HS-5 (cell line): ENCODE results near the gene MPP3.

Source experiments
- DNase-seq: peaks from one replicate; pipeline ENCODE4 v3.0.0-alpha.2; 2012; ENCODE audit warnings: low read depth

Gene MPP3

DNA sequence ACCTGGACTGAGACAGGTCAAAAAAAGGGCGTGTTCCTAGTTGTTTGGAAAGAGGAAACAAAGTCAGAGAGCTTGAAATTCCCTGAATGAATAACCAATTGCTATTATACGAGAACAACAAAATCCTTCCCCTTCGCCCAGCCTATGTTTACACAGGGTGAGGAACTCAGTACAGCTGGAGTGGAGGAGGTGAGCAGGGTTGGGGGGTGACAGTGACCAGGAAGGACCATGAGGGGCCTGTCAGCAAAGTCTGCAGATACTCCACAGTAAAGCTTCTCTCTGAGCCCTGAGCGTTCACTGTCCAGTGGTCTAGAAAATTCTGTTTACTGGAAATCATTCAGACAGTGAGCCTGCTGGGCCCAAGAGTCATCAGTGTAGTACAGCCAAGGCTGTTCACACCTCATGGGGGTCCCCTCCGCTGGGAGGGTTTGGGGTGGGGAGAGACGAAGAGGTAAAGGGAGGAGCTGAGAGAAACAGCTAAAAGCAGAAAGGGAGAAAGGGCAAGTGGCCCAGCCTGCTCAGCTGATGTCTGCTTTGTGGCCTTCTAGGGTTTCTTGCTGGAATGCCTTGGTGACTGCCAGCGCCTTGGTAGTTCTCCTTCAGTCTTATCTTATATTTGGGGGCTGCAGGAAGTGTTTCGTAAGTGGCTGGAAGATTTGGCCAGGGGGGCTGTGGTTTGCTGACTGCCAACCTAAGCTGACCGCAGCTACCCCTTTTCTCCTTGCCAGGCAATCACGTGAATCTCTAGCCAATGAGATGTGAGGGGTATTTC is 59.9 kb downstream of the MPP3 start:
- DNase-seq, result no peak

GRCh38 chr17:43771463-43771862 is 61.5 kb downstream of the MPP3 start:
- no peak for DNase-seq

DNA sequence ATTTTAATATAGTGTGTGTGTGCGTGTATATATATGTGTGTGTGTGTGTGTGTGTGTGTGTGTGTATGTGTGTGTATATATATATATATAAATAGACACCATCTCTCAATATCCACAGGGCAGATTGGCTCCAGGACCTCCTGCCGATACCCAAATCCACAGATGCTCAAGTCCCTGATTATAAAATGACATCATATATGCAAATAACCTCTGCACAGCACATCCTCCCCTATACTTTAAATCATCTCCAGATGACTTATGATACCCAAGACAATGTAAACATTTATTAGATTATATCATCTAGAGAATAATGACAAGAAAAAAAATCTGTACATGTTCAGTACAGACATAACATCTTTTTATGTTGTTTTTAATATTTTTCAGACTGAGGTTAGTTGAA is 62.0 kb downstream of the MPP3 start:
- DNase-seq, result no peak

DNA sequence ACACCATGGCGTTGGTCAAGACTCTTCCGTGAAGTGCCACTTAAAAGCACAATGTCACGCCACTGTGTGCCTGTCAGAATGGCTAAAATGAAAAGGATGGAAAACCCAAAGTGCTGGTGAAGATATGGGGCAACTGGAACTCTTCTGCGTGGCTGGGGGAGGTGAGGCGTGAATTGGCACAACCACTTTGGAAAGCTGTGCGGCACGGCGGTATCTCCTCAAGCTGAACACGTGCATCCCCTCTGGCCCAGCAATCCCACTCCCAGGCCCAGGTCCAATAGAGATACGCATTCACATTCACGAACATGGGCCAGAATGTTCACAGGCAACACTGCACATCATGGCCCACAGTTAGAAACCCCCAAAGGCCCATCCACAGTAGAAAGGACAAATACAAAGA is 63.1 kb downstream of the MPP3 start:
- no peak for DNase-seq

GRCh38 chr17:43769426-43769825 is 63.5 kb downstream of the MPP3 start:
- no peak for DNase-seq

GRCh38 chr17:43768943-43769342 is 64.0 kb downstream of the MPP3 start:
- no peak for DNase-seq

DNA sequence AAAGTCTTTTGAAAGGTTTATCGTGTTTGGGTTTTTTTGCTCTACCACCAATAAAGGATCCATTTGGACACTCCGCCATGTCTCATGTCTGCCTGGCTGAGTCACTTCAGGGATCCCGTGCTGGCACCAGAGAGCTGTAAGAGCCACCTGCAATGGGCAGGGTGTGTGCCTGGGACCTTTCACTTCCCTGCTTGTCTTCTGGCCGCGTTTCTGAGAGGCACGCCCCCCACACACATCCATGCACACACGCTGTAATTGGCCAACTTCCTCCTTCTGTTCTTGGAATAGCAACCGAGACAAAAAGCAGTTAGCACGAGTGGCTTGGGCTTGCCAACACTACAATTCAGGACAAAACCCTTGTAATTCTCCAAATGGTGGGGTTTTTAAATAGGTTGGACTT is 64.6 kb downstream of the MPP3 start:
- DNase-seq, result no peak

- no peak for DNase-seq
Measured at GRCh38 chr17:43767713-43768059, 65.3 kb downstream of the MPP3 start.

DNA sequence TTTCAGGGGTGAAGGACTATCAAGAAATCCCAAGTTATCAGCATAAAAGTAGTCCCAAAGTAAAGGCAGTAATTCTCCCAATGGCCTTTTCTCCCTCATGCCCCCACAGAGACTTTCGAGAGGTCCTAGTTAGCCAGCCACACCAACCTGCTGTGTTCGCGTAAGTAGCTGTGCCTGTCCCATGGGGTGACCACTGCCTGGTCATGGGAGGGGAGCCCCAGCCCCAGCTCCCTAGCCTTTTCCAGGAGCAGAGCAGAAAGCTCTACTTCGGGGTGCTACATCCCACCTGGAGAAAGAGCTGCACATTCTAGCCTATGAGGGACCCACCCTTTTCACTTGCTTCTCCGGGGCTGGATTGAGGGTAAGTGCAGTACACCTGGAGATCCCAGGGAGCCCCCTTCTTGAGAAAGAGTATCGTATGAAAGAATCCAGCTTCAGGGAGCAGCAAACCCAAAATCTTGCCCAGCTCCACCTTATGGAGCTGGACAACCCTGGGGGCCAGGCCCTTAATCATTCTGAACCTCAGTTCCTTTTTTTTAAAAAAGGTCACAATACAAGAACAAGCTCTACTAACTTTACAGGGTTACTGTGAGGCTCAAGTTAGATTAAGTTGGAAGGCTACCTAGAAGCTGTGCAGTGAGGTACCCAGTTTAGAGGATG is 65.8 kb downstream of the MPP3 start:
- no peak for DNase-seq

DNA sequence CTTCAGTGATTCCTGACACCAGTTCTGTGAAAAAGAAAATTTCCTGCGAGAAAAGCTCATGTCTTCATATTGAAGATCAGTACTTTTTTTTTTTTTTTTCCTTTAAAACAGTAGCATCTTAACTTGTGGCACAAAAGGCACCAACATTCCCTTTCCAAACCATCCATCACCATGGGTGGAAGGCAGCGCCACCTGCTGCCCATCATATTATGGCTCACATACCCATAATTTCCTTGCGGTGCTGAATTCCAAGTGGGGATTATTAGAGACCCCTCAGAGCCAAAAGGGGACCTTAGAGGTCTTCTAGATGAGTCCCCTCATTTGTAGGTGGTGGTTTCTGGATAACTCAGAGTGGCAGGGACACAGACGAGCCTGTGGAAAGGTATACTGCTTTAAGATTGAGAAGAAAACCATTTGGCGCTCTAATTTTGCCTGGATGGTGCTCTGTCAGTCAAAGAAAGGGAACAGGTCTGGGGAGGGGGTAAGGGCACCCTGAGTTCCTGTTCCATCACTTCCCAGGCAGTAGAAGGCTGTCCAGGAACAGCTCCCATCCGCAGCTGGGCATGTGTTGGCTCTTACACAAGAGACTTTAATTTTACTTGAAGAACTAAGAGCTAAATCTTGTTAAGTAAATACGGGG is 66.4 kb downstream of the MPP3 start:
- DNase-seq, result no peak

GRCh38 chr17:43760254-43760852 is 72.6 kb downstream of the MPP3 start:
- DNase-seq, result peak; percentile 69

- DNase-seq, result no peak
Measured at GRCh38 chr17:43759836-43760235, 73.1 kb downstream of the MPP3 start.

DNA sequence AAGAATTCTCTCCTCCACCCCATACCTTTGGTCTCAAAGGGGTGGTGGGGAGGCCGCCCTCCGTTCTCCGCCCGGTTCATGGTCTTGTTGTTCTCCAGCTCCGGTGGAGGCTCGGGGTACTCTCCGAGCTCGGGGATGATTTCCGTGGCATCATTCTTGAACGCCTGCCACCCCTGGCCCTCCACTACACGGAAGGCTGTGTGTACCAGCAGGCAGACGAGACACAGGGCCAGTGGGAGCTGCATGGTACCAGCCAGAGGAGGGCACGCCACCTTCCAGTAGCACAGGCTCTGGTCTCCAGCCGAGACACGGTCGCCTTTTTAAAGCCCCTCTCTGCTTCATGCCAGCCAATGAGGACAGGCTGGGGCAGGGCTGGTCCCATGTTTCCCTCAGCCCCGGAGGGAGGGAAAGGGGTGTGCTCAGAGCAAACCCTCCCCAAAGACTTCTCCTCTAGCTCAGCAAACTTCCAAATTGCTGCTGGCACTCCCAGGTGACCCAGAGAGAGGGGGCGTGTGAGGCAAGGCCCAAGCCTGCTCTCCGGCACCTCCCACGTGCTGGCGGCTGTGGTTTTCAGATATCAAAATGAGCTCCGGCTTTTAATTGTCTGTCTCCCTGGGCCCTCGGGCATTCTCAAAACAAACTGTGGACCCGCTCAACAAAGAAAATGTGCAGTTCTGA is 74.3 kb downstream of the MPP3 start, which contains the start of gene SOST:
TSS of gene SOST (minus strand) at position 295 of the 678 bp plus-strand sequence. CDS start at position 245, 50 bp downstream.
- no peak for DNase-seq

- DNase-seq, result no peak
Measured at GRCh38 chr17:43758086-43758485, 74.9 kb downstream of the MPP3 start.

DNA sequence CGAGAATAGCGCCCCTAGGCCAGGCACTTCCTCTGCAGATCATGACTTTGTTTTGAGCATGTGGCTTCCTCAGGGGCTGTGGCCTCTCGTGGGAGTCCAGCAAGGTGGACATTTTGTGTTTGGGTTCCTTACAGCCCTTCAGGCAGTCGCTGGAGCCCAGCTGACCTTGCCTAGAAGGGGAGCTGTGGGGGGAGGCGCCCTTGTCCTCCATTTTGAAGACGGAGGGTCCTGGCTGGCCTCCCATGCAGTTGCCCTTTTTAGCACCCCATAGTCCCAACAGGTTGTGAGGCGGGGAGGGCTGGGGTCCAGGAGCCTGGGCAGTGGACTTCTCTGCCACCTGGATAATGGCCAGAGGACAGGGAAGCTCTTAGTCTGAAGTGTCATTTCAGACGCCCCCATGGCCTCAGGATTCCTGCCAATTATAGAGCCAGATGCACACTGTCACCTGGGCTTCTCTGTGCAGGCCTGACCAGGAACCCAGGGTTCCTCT is 75.7 kb downstream of the MPP3 start:
- no peak for DNase-seq

DNA sequence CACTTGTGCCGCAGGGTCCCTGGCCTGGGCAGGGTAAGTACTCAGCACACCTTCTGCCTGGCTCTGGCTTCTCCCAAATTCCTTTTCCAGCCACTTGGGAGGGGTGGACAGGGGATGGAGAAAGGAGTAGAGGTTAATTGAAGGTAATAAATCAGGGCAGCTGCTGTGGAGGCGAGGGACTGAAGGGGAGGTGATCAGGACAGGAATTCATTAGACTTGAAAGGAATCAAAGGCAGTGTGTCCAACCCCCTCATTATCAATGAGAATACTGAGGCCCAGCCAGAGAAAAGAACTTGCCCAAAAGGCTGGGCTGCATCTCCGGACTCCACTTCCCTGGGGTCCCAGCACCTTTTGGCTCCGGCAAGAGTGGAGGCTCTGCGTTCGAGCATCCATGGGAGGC is 76.7 kb downstream of the MPP3 start:
- DNase-seq, result no peak

DNA sequence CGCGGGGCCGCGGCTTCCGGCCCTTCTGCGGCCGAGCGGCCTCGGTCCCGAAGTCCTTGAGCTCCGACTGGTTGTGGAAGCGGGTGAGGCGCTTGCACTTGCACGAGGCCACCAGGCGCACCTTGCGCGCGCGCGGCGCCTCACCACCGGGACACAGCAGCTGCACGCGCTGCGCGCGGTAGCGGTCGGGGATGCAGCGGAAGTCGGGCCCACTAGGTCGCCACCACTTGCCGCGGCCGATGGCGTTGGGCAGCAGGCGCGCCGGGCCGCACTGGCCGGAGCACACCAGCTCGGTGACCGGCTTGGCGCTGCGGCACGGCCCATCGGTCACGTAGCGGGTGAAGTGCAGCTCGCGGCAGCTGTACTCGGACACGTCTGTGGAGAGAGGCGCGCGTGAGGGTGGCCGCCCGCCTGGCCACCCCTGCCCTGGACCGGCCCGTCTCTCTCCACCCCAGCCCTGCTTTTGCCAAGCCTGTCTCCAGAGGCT is 77.5 kb downstream of the MPP3 start:
- DNase-seq, result no peak

DNA sequence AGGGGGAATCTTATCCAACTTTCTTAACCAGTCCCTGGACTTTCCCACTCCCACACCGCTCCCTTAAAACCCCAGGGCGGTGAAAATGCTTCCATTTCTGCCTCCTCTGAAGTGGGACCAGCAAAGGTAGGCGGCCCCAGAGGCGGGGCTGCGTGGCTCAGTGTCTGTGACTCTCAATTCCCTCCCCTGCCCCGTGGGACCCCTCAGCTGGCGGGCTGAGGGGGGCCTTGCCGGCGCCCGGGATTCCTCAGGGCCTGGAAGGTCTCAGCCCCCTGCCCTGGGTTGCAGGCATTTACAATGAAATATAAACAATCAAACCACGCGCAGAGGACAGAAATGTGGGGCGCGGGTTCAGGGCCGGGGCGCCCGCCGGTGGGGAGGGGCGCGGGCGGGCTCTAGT is 78.0 kb downstream of the MPP3 start:
- no peak for DNase-seq

DNA sequence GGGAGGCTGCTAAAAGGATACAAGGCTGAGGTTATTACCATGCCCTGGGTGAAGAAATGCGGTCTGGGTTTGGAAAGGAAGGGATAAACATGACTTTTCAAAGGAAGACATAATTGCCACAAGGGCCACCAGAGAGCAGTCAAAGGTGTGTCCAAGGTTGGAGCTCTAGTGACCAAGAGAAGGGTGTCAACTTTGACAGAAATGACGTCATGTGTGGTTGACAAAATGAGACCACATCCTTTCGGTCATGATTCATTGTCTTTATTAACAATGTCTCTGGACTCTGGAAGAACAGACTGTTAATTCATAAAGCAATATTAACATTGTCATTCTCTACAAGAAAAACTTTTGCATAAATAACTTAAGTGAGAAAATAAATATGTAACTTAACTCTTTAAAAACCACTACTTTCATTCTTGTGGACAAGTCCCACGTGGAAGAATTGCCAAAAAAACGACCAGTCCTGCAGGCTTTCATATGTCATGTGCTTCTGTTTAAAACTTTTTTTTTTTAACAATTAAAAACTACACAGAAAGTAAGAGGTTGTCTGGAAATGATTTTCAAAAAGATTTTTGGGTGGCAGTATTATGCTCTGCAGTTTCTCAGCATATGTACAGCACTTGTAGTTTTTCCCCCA is 79.3 kb downstream of the MPP3 start:
- DNase-seq, result no peak
